ENCODE results near the gene MB. TPM values are rescaled to one million over a fixed set of nuclear protein-coding genes. Genes with fewer than 3 reads are reported as not detected.

Gene MB
- total and polyA plus RNA-seq, 2 donors from 2014 or later = 0.84 TPM; not detected in 1

GRCh38 chr22:35580351-35581022 lies 36.6 kb downstream of the MB start:
- FAIRE-seq = no peak
- H3K27ac ChIP-seq (ENCODE audit: low read depth in 2 of 2, low read length in 2 of 2) = no peak overlapping the region
- intact Hi-C loops (cut with DNase I) = loop anchor here (10.0 kb wide), 1 partner anchor 236 kb away; no protein-coding TSS in a partner anchor

GRCh38 chr22:35578836-35579575 lies 38.1 kb downstream of the MB start:
- intact Hi-C loops (cut with DNase I) = loop anchor here (5.0 kb wide), 1 partner anchor 147 kb away; no protein-coding TSS in a partner anchor

More at GRCh38 chr22:35580351-35581022, 36.6 kb downstream of the MB start:
- Histone ChIP-seq H3K4me3 (ENCODE audit: low read length in 3 of 3) (no peak overlapping the region), H3K27me3 (ENCODE audit: control insufficient read depth, insufficient read depth, low read length) (no peaks in the 10 kb centered on the region), H3K4me1 (ENCODE audit: control insufficient read depth in 2 of 3, insufficient read depth in 2 of 3, low read depth in 1 of 3, low read length in 3 of 3) (peaks cover 0 to 2% (median 0%) of the 10 kb centered on the region in 3 donors), H3K36me3 (ENCODE audit: control insufficient read depth in 2 of 3, insufficient read depth in 3 of 3, low read length in 3 of 3) (no peaks in the 10 kb centered on the region), H3K9me3 (ENCODE audit: control insufficient read depth in 2 of 3, insufficient read depth in 1 of 3, low read length in 3 of 3) (no peaks in the 10 kb centered on the region), H3K9ac (ENCODE audit: low read length in 3 of 3) (no peak overlapping the region)
- TF ChIP-seq CTCF (IDR thresholded peaks at IDR 0.05; ENCODE audit: borderline replicate concordance, extremely low read depth, insufficient read depth) = no peak
- no peak for DNase-seq

GRCh38 chr22:35577799-35578659 lies 39.1 kb downstream of the MB start:
- FAIRE-seq = no peak
- DNase-seq = no peak
- Histone ChIP-seq H3K27me3 (ENCODE audit: control insufficient read depth, insufficient read depth, low read length) (no peaks in the 10 kb centered on the region), H3K27ac (ENCODE audit: low read depth in 2 of 2, low read length in 2 of 2) (no peak overlapping the region), H3K9ac (ENCODE audit: low read length in 3 of 3) (no peak overlapping the region), H3K36me3 (ENCODE audit: control insufficient read depth in 2 of 3, insufficient read depth in 3 of 3, low read length in 3 of 3) (no peaks in the 10 kb centered on the region), H3K4me1 (ENCODE audit: control insufficient read depth in 2 of 3, insufficient read depth in 2 of 3, low read depth in 1 of 3, low read length in 3 of 3) (peaks cover 0 to 2% (median 0%) of the 10 kb centered on the region in 3 donors), H3K9me3 (ENCODE audit: control insufficient read depth in 2 of 3, insufficient read depth in 1 of 3, low read length in 3 of 3) (no peaks in the 10 kb centered on the region), H3K4me3 (ENCODE audit: low read length in 3 of 3) (no peak overlapping the region)
- intact Hi-C loops (cut with DNase I) = loop anchor here (5.0 kb wide), 1 partner anchor 146 kb away; no protein-coding TSS in a partner anchor
- TF ChIP-seq CTCF (IDR thresholded peaks at IDR 0.05; ENCODE audit: borderline replicate concordance, extremely low read depth, insufficient read depth) = no peak

More at GRCh38 chr22:35578836-35579575, 38.1 kb downstream of the MB start:
- no peaks in the 10 kb centered on the region for H3K27me3 ChIP-seq (ENCODE audit: control insufficient read depth, insufficient read depth, low read length)
- DNase-seq (no peak), FAIRE-seq (no peak)
- H3K9ac ChIP-seq (ENCODE audit: low read length in 3 of 3) = no peak overlapping the region
- no peak overlapping the region for H3K27ac ChIP-seq (ENCODE audit: low read depth in 2 of 2, low read length in 2 of 2)
- TF ChIP-seq CTCF (IDR thresholded peaks at IDR 0.05; ENCODE audit: borderline replicate concordance, extremely low read depth, insufficient read depth) = no peak
- no peaks in the 10 kb centered on the region for H3K36me3 ChIP-seq (ENCODE audit: control insufficient read depth in 2 of 3, insufficient read depth in 3 of 3, low read length in 3 of 3)
- H3K4me3 ChIP-seq (ENCODE audit: low read length in 3 of 3) = no peak overlapping the region
- H3K4me1 ChIP-seq (ENCODE audit: control insufficient read depth in 2 of 3, insufficient read depth in 2 of 3, low read depth in 1 of 3, low read length in 3 of 3) = peaks cover 0 to 2% (median 0%) of the 10 kb centered on the region in 3 donors
- no peaks in the 10 kb centered on the region for H3K9me3 ChIP-seq (ENCODE audit: control insufficient read depth in 2 of 3, insufficient read depth in 1 of 3, low read length in 3 of 3)
